Hematopoietic multipotent progenitor cell treated with erythropoietin and hydrocortisone succinate and interleukin-3 and kit ligand, for 4 days (in vitro differentiated cells): Measurements from ENCODE around the gene CHCHD3.
A peak's percentile ranks its signal among the peaks of the same experiment; 100 is the strongest.

Source experiments
- DNase-seq: peaks from one replicate; pipeline ENCODE4 v3.0.0-alpha.2; 2015

The CHCHD3 gene

GRCh38 chr7:132799081-132799413 is 282.8 kb downstream of the CHCHD3 start:
- no peak for DNase-seq

- no peak for DNase-seq
These were observed 284.7 kb downstream of the CHCHD3 start for GRCh38 chr7:132797152-132797551.

- DNase-seq, result no peak
These were observed 288.4 kb downstream of the CHCHD3 start for GRCh38 chr7:132793474-132793873.

GRCh38 chr7:132791036-132791435 is 290.9 kb downstream of the CHCHD3 start:
- DNase-seq, result no peak

- no peak for DNase-seq
These were observed 291.8 kb downstream of the CHCHD3 start for GRCh38 chr7:132790104-132790503.

- DNase-seq, result no peak
These were observed 292.6 kb downstream of the CHCHD3 start for GRCh38 chr7:132789281-132789680.

GRCh38 chr7:132785870-132786269 is 296.0 kb downstream of the CHCHD3 start:
- DNase-seq, result no peak

- DNase-seq, result no peak
These were observed 297.5 kb downstream of the CHCHD3 start for GRCh38 chr7:132784406-132784805.

GRCh38 chr7:132783824-132784223 is 298.1 kb downstream of the CHCHD3 start:
- DNase-seq, result no peak

- no peak for DNase-seq
These were observed 298.9 kb downstream of the CHCHD3 start for GRCh38 chr7:132782777-132783640.

GRCh38 chr7:132780822-132781221 is 301.1 kb downstream of the CHCHD3 start:
- no peak for DNase-seq

- no peak for DNase-seq
These were observed 302.7 kb downstream of the CHCHD3 start for GRCh38 chr7:132779164-132779563.

- DNase-seq, result no peak
These were observed 303.1 kb downstream of the CHCHD3 start for GRCh38 chr7:132778761-132779160.

GRCh38 chr7:132777956-132778355 is 303.9 kb downstream of the CHCHD3 start:
- no peak for DNase-seq

GRCh38 chr7:132777414-132777813 is 304.5 kb downstream of the CHCHD3 start:
- peak; percentile 52 for DNase-seq

- DNase-seq, result no peak
These were observed 305.8 kb downstream of the CHCHD3 start for GRCh38 chr7:132776048-132776620.

GRCh38 chr7:132773527-132773956 is 308.3 kb downstream of the CHCHD3 start:
- DNase-seq, result no peak

- DNase-seq, result peak; percentile 20
These were observed 310.6 kb downstream of the CHCHD3 start for GRCh38 chr7:132771301-132771730.

GRCh38 chr7:132770055-132770454 is 311.8 kb downstream of the CHCHD3 start:
- DNase-seq, result no peak

- no peak for DNase-seq
These were observed 312.6 kb downstream of the CHCHD3 start for GRCh38 chr7:132769280-132769679.

GRCh38 chr7:132768099-132768498 is 313.8 kb downstream of the CHCHD3 start:
- DNase-seq, result no peak

- DNase-seq, result no peak
These were observed 314.5 kb downstream of the CHCHD3 start for GRCh38 chr7:132767378-132767777.

GRCh38 chr7:132766660-132767059 is 315.2 kb downstream of the CHCHD3 start:
- no peak for DNase-seq

- no peak for DNase-seq
These were observed 316.0 kb downstream of the CHCHD3 start for GRCh38 chr7:132765861-132766260.

GRCh38 chr7:132764762-132765161 is 317.1 kb downstream of the CHCHD3 start:
- DNase-seq, result no peak
